ENCODE measurements around the gene CXorf38.

The CXorf38 gene, protein sequence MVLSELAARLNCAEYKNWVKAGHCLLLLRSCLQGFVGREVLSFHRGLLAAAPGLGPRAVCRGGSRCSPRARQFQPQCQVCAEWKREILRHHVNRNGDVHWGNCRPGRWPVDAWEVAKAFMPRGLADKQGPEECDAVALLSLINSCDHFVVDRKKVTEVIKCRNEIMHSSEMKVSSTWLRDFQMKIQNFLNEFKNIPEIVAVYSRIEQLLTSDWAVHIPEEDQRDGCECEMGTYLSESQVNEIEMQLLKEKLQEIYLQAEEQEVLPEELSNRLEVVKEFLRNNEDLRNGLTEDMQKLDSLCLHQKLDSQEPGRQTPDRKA

GRCh38 chrX:40647307-40648197, at the start of gene CXorf38:
Gene CXorf38, minus strand, starts transcription at chrX:40647561. Its CDS starts 41 bp downstream, at chrX:40647520.
- FAIRE-seq (no peak), DNase-seq (ENCODE audit: insufficient read length, low spot score) (peak; percentile 30)

GRCh38 chrX:40694802-40695201, 47.4 kb upstream of the CXorf38 start:
- FAIRE-seq (no peak), DNase-seq (ENCODE audit: insufficient read length, low spot score) (no peak)
- TF ChIP-seq POLR2A (IDR thresholded peaks at IDR 0.05; ENCODE audit: low read depth, low read length) = no peak

More at GRCh38 chrX:40647307-40648197, at the start of gene CXorf38:
- TF ChIP-seq POLR2A (IDR thresholded peaks at IDR 0.05; ENCODE audit: low read depth, low read length) = peak; percentile 77

- TF ChIP-seq POLR2A (IDR thresholded peaks at IDR 0.05; ENCODE audit: low read depth, low read length) = no peak
- DNase-seq (ENCODE audit: insufficient read length, low spot score) = no peak
- no peak for FAIRE-seq
Measured at GRCh38 chrX:40688929-40689328, 41.6 kb upstream of the CXorf38 start.

GRCh38 chrX:40687169-40687568, 39.8 kb upstream of the CXorf38 start:
- DNase-seq (ENCODE audit: insufficient read length, low spot score) (no peak), FAIRE-seq (no peak)
- TF ChIP-seq POLR2A (IDR thresholded peaks at IDR 0.05; ENCODE audit: low read depth, low read length) = no peak

DNA sequence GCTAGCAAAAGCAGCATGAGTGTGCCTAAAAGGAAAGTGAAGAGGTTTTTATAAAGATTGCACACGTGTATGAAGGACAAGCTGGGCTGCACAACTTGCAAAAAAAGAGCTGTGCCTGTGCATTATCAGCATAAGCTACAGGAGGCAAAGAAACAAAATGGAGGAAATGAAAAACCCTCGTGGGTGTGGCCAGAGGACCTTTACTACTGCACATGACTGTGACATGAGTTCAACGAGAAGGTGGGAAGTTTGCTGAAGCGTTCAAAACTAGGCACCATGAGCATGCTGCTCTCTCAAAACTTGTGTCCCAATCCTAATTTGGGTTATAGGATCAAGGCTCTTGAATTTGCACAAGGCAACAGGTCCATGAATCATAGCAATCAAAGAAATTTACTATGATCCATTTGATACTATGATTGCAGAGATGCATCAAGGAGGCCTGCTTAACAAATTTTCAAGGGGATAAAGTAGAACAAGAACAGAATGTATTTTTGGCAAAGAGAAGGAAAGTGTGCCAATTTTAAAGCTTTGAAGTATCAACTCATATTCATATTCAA, 38.1 kb upstream of the CXorf38 start:
- DNase-seq (ENCODE audit: insufficient read length, low spot score) (no peak), FAIRE-seq (no peak)
- no peak for TF ChIP-seq POLR2A (IDR thresholded peaks at IDR 0.05; ENCODE audit: low read depth, low read length)

GRCh38 chrX:40684092-40684491, 36.7 kb upstream of the CXorf38 start:
- FAIRE-seq = no peak
- TF ChIP-seq POLR2A (IDR thresholded peaks at IDR 0.05; ENCODE audit: low read depth, low read length) = no peak
- no peak for DNase-seq (ENCODE audit: insufficient read length, low spot score)

DNA sequence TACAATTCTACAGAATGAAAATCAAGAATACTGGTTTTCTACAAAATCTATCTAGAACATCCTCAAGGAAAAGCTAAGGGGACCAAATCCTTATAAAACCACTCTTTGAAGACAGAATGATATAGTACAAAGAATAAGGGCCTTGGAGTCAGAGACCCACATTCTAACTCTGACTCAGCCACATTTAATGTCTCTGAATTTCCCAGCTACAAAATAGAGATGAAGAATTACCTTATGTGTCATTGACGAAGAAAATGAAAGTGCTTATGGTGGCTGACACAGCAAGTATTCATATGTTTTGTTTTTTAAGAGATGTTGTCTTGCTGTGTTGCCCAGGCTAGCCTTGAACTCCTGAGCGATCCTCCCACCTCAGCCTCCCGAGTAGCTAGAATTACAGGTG, 35.9 kb upstream of the CXorf38 start:
- FAIRE-seq (no peak), DNase-seq (ENCODE audit: insufficient read length, low spot score) (no peak)
- TF ChIP-seq POLR2A (IDR thresholded peaks at IDR 0.05; ENCODE audit: low read depth, low read length) = no peak

- FAIRE-seq = no peak
Measured at GRCh38 chrX:40671126-40671525, 23.8 kb upstream of the CXorf38 start.

DNA sequence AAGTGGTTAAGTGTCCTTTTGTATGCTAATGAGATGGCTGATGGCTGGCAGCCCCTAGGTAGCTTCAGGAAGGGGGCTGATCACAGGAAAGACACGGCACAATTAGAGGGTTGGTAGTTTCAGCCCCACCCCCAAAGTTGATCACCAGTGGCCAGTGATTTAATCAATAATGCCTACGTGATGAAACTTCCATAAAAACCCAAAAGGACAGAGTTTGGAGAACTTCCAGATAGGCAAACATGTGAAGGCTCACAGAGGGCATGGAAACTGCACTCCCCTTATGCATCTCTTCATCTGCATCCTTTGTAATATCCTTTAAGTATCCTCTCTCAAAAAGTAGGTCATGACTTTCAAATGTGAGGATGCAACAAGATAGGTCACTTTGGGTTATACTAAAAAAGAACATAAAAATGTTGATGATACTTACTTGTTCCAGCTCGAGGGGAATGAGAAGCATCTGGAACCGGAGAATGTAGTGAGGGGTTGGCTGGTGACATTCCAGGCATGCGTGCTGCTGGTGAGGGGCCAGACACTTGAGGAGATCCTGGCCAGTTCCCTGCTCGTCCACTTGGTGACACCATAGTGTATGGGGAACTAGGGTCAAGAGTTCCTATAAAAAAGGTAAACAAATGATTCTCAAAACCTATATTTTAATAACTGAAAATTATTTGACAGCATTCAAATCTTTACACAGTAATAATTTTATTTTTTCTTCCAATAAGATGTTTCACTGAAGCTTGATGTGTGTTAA, 16.7 kb upstream of the CXorf38 start:
- DNase-seq (ENCODE audit: insufficient read length, low spot score) (no peak), FAIRE-seq (no peak)
- TF ChIP-seq POLR2A (IDR thresholded peaks at IDR 0.05; ENCODE audit: low read depth, low read length) = no peak

More at GRCh38 chrX:40671126-40671525, 23.8 kb upstream of the CXorf38 start:
- no peak for DNase-seq (ENCODE audit: insufficient read length, low spot score)
- no peak for TF ChIP-seq POLR2A (IDR thresholded peaks at IDR 0.05; ENCODE audit: low read depth, low read length)

- DNase-seq (ENCODE audit: insufficient read length, low spot score) = no peak
- TF ChIP-seq POLR2A (IDR thresholded peaks at IDR 0.05; ENCODE audit: low read depth, low read length) = no peak
- no peak for FAIRE-seq
Measured at GRCh38 chrX:40663078-40663740, 15.8 kb upstream of the CXorf38 start.

GRCh38 chrX:40661489-40661888, 14.1 kb upstream of the CXorf38 start:
- no peak for TF ChIP-seq POLR2A (IDR thresholded peaks at IDR 0.05; ENCODE audit: low read depth, low read length)
- no peak for FAIRE-seq

DNA sequence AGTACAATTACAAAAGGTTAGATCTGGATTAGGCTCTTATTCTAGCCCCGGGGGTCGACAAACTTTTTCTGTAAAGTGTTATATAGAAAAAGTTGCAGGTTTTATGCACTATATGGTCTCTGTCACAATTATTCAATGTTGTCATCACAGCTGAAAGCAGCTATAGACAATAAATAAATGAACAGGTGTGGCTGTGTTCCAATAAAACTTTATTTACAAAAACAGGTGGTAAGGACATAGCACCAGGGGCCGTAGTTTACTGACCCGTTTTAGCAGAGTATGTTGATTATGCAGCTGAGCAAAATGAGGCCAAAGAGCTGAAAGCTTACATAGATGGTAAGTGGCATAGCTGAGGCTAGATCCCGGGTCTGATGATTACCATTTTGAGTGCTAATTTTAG, 13.0 kb upstream of the CXorf38 start:
- no peak for FAIRE-seq
- no peak for DNase-seq (ENCODE audit: insufficient read length, low spot score)
- TF ChIP-seq POLR2A (IDR thresholded peaks at IDR 0.05; ENCODE audit: low read depth, low read length) = no peak

More at GRCh38 chrX:40661489-40661888, 14.1 kb upstream of the CXorf38 start:
- no peak for DNase-seq (ENCODE audit: insufficient read length, low spot score)

DNA sequence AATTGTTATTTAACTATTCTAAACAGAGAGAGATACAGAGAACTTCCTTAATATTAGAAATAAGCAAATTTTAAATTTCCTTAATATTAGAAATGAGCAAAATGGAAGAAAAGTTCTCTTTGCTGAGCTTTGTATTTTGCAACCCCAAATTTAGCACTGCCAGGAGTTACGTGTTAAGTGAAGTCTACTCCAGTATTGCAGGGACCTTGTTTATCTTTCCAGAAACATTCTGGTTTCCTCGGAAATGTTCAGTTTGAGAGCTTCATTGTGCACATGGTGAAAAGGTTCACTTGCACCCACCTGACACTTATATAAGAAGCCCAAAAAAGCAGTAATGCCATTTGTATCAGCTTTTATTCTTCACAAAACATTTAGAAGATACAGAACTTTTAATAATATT, 6.2 kb upstream of the CXorf38 start:
- DNase-seq (ENCODE audit: insufficient read length, low spot score) (no peak), FAIRE-seq (no peak)
- TF ChIP-seq POLR2A (IDR thresholded peaks at IDR 0.05; ENCODE audit: low read depth, low read length) = no peak

Data from H54 (cell line).